HG02623 (cell line): ENCODE measurements around the gene OR52W1.
A peak's percentile ranks its signal among the peaks of the same experiment; 100 is the strongest.

Source experiments
- ATAC-seq: cut with Tn5 transposase; IDR thresholded peaks from one replicate; pipeline ENCODE4 v1.9.1; 2021; ENCODE audit warnings: moderate library complexity; ENCODE audit not compliant: unreplicated experiment

Gene OR52W1

GRCh38 chr11:6199174-6199810 is at the start of gene OR52W1:
Gene OR52W1 (plus strand): TSS chr11:6199224. CDS start chr11:6199224, 0 bp downstream.
- ATAC-seq, result no peak

GRCh38 chr11:6151117-6151516 is 47.9 kb upstream of the OR52W1 start:
- ATAC-seq, result no peak

GRCh38 chr11:6152126-6152525 is 46.9 kb upstream of the OR52W1 start:
- no peak for ATAC-seq

- no peak for ATAC-seq
Observed at GRCh38 chr11:6156628-6157359, 42.2 kb upstream of the OR52W1 start.

GRCh38 chr11:6170226-6170625 is 28.8 kb upstream of the OR52W1 start, which contains the start of gene OR52B2:
Gene OR52B2 (minus strand): TSS chr11:6170326. CDS start chr11:6170326, 0 bp downstream.
- no peak for ATAC-seq

GRCh38 chr11:6175440-6175839 is 23.6 kb upstream of the OR52W1 start:
- ATAC-seq, result no peak

GRCh38 chr11:6191742-6192141 is 7.3 kb upstream of the OR52W1 start:
- ATAC-seq, result no peak

- ATAC-seq, result no peak
Observed at GRCh38 chr11:6194065-6194581, 4.9 kb upstream of the OR52W1 start.

- no peak for ATAC-seq
Observed at GRCh38 chr11:6196396-6196795, 2.6 kb upstream of the OR52W1 start.

- no peak for ATAC-seq
Observed at GRCh38 chr11:6197466-6198200, 1.4 kb upstream of the OR52W1 start.

- ATAC-seq, result no peak
Observed at GRCh38 chr11:6200975-6201374, 2.0 kb downstream of the OR52W1 start.

GRCh38 chr11:6201481-6201880 is 2.5 kb downstream of the OR52W1 start:
- no peak for ATAC-seq

GRCh38 chr11:6202041-6202440 is 3.0 kb downstream of the OR52W1 start:
- no peak for ATAC-seq

- ATAC-seq, result peak; percentile 68
Observed at GRCh38 chr11:6203327-6203726, 4.3 kb downstream of the OR52W1 start.

- ATAC-seq, result no peak
Observed at GRCh38 chr11:6204706-6205105, 5.7 kb downstream of the OR52W1 start.

- ATAC-seq, result no peak
Observed at GRCh38 chr11:6205366-6205765, 6.3 kb downstream of the OR52W1 start, which contains the start of gene C11orf42. Gene C11orf42 (plus strand): TSS chr11:6205557. CDS start chr11:6205616, 59 bp downstream.

GRCh38 chr11:6206456-6207180 is 7.6 kb downstream of the OR52W1 start:
- no peak for ATAC-seq

GRCh38 chr11:6209801-6210200 is 10.8 kb downstream of the OR52W1 start:
- ATAC-seq, result no peak

- no peak for ATAC-seq
Observed at GRCh38 chr11:6210274-6210955, 11.4 kb downstream of the OR52W1 start.

- ATAC-seq, result no peak
Observed at GRCh38 chr11:6214530-6214929, 15.5 kb downstream of the OR52W1 start.
